ENCODE results near the gene C10orf67. TPM values are rescaled to one million over a fixed set of nuclear protein-coding genes. Genes with fewer than 3 reads are reported as not detected.
"Not testable (repeated sequence)": the region's sequence is repeated elsewhere in the genome, so short reads cannot be mapped to it uniquely, and the experiment has no call there.

Gene C10orf67
- total RNA-seq, 1 experiment from 2014 or later, result not detected

GRCh38 chr10:23241779-23242178 is 102.8 kb downstream of the C10orf67 start:
- CTCF ChIA-PET; BruUV-seq (replicated peaks); H3K4me1 ChIP-seq (ENCODE audit: control insufficient read depth in 1 of 2, insufficient read depth in 2 of 2, low read length in 2 of 2); ATAC-seq; H3K27me3 ChIP-seq (ENCODE audit: insufficient read depth, low read length); POLR2A ChIA-PET; intact Hi-C loops (cut with micrococcal nuclease); DNase-seq (ENCODE audit: low read depth, low spot score); H4K20me1 ChIP-seq (ENCODE audit: insufficient read depth); H3K79me2 ChIP-seq (ENCODE audit: insufficient read depth, low read length); H2AFZ ChIP-seq (ENCODE audit: low read depth, low read length, poor library complexity, severe bottlenecking); H3K36me3 ChIP-seq (ENCODE audit: control insufficient read depth in 1 of 2, insufficient read depth in 2 of 2, low read length in 2 of 2); H3K9ac ChIP-seq (ENCODE audit: low read length); H3K27ac ChIP-seq (ENCODE audit: low read depth, low read length); RAD21 ChIA-PET (ENCODE audit: low non-redundant PET in 1 of 2, low total read pairs in 2 of 2, uncharacterized antibody in 2 of 2, unreplicated experiment in 2 of 2); H3K4me2 ChIP-seq (ENCODE audit: low read length); H3K9me3 ChIP-seq (ENCODE audit: control insufficient read depth in 1 of 2, insufficient read depth in 1 of 2, low read depth in 1 of 2, low read length in 2 of 2); H3K4me3 ChIP-seq (replicated peaks in 1 of 2; ENCODE audit: low read depth in 1 of 2, low read length in 2 of 2); H3K9me2 ChIP-seq (ENCODE audit: insufficient read depth): not testable (repeated sequence)

GRCh38 chr10:23238015-23238414 is 106.6 kb downstream of the C10orf67 start:
- Histone ChIP-seq H3K4me3 (replicated peaks in 1 of 2; ENCODE audit: low read depth in 1 of 2, low read length in 2 of 2) (no peak overlapping the region), H3K79me2 (ENCODE audit: insufficient read depth, low read length) (no peaks in the 10 kb centered on the region), H3K4me2 (ENCODE audit: low read length) (no peak overlapping the region), H3K36me3 (ENCODE audit: control insufficient read depth in 1 of 2, insufficient read depth in 2 of 2, low read length in 2 of 2) (no peaks in the 10 kb centered on the region), H2AFZ (ENCODE audit: low read depth, low read length, poor library complexity, severe bottlenecking) (no peak overlapping the region), H3K9ac (ENCODE audit: low read length) (no peak overlapping the region), H3K9me2 (ENCODE audit: insufficient read depth) (no peaks in the 10 kb centered on the region), H3K27ac (ENCODE audit: low read depth, low read length) (no peak overlapping the region), H3K9me3 (ENCODE audit: control insufficient read depth in 1 of 2, insufficient read depth in 1 of 2, low read depth in 1 of 2, low read length in 2 of 2) (no peaks in the 10 kb centered on the region), H3K27me3 (ENCODE audit: insufficient read depth, low read length) (peaks cover 8% of the 10 kb centered on the region; the same call in 1 of the 2 replicates), H4K20me1 (ENCODE audit: insufficient read depth) (no peaks in the 10 kb centered on the region), H3K4me1 (ENCODE audit: control insufficient read depth in 1 of 2, insufficient read depth in 2 of 2, low read length in 2 of 2) (no peaks in the 10 kb centered on the region)
- CTCF ChIA-PET, result no interaction called here
- no peak for TF ChIP-seq SIN3A (IDR thresholded peaks at IDR 0.05; ENCODE audit: low read depth)
- TF ChIP-seq CBX3 (IDR thresholded peaks at IDR 0.05; ENCODE audit: low read depth), result no peak
- TF ChIP-seq, protein P1, sequence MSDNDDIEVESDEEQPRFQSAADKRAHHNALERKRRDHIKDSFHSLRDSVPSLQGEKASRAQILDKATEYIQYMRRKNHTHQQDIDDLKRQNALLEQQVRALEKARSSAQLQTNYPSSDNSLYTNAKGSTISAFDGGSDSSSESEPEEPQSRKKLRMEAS (IDR thresholded peaks at IDR 0.05), result no peak
- TF ChIP-seq TCF7L2 (IDR thresholded peaks at IDR 0.05; ENCODE audit: borderline replicate concordance, extremely low read depth, insufficient read depth, insufficient read length), result no peak
- no peak for TF ChIP-seq SP1 (IDR thresholded peaks at IDR 0.05; ENCODE audit: low read depth)
- TF ChIP-seq FOSL1 (IDR thresholded peaks at IDR 0.05; ENCODE audit: low read depth), result no peak
- no peak for TF ChIP-seq JUND (IDR thresholded peaks at IDR 0.05)
- TF ChIP-seq CEBPB (IDR thresholded peaks at IDR 0.05; ENCODE audit: low read depth), result no peak
- TF ChIP-seq ATF3 (IDR thresholded peaks at IDR 0.05), result no peak
- TF ChIP-seq, protein P2, sequence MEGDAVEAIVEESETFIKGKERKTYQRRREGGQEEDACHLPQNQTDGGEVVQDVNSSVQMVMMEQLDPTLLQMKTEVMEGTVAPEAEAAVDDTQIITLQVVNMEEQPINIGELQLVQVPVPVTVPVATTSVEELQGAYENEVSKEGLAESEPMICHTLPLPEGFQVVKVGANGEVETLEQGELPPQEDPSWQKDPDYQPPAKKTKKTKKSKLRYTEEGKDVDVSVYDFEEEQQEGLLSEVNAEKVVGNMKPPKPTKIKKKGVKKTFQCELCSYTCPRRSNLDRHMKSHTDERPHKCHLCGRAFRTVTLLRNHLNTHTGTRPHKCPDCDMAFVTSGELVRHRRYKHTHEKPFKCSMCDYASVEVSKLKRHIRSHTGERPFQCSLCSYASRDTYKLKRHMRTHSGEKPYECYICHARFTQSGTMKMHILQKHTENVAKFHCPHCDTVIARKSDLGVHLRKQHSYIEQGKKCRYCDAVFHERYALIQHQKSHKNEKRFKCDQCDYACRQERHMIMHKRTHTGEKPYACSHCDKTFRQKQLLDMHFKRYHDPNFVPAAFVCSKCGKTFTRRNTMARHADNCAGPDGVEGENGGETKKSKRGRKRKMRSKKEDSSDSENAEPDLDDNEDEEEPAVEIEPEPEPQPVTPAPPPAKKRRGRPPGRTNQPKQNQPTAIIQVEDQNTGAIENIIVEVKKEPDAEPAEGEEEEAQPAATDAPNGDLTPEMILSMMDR (IDR thresholded peaks at IDR 0.05 in 2 of 3, conservative IDR thresholded peaks at IDR 0.05 in 1 of 3; ENCODE audit: borderline replicate concordance in 1 of 3, insufficient read depth in 1 of 3, low read depth in 2 of 3, low read length in 2 of 3), result no peak
- no peak for TF ChIP-seq ELF1 (IDR thresholded peaks at IDR 0.05; ENCODE audit: borderline replicate concordance, low read depth)
- no peak for TF ChIP-seq EGR1 (IDR thresholded peaks at IDR 0.05; ENCODE audit: low read depth)
- DNase-seq (ENCODE audit: low read depth, low spot score) (no peak), ATAC-seq (no peak)
- RAD21 ChIA-PET (ENCODE audit: low non-redundant PET in 1 of 2, low total read pairs in 2 of 2, uncharacterized antibody in 2 of 2, unreplicated experiment in 2 of 2), result no interaction called here
- intact Hi-C loops (cut with micrococcal nuclease), result no loop called here
- POLR2A ChIA-PET, result no interaction called here
- BruUV-seq (replicated peaks), result no TSS peak

Measured in HCT116 (cell line).